Activated CD4-positive, CD25-positive, alpha-beta regulatory T cell treated with anti-CD3 and anti-CD28 coated beads, Interleukin-2, amount 50 U/mL, for 16 hours (primary cell): ENCODE results near the gene PSMA5.

Experiments used
- DNase-seq: peaks from one replicate; pipeline ENCODE4 v3.0.0-alpha.2; 2020; ENCODE audit warnings: low read depth, low spot score

PSMA5 gene

GRCh38 chr1:109369167-109369746 lies 57.0 kb downstream of the PSMA5 start:
- no peak for DNase-seq

GRCh38 chr1:109368464-109368863 lies 57.8 kb downstream of the PSMA5 start:
- no peak for DNase-seq

- no peak for DNase-seq
Measured at GRCh38 chr1:109367626-109368025, 58.6 kb downstream of the PSMA5 start.

- DNase-seq: no peak
Measured at GRCh38 chr1:109365642-109366204, 60.5 kb downstream of the PSMA5 start.

- DNase-seq: no peak
Measured at GRCh38 chr1:109361649-109362048, 64.6 kb downstream of the PSMA5 start.

GRCh38 chr1:109361069-109361468 lies 65.2 kb downstream of the PSMA5 start:
- DNase-seq: no peak

- no peak for DNase-seq
Measured at GRCh38 chr1:109357616-109358015, 68.6 kb downstream of the PSMA5 start.

GRCh38 chr1:109356915-109357314 lies 69.3 kb downstream of the PSMA5 start:
- no peak for DNase-seq

GRCh38 chr1:109356505-109356904 lies 69.7 kb downstream of the PSMA5 start:
- no peak for DNase-seq

- no peak for DNase-seq
Measured at GRCh38 chr1:109354929-109355328, 71.3 kb downstream of the PSMA5 start.

GRCh38 chr1:109351457-109351856 lies 74.8 kb downstream of the PSMA5 start:
- DNase-seq: no peak

GRCh38 chr1:109350655-109351054 lies 75.6 kb downstream of the PSMA5 start:
- DNase-seq: no peak

- DNase-seq: no peak
Measured at GRCh38 chr1:109350182-109350581, 76.1 kb downstream of the PSMA5 start.
